DOHH2 (cell line): ENCODE measurements around the gene PRKN.
"Not testable (repeated sequence)": the region's sequence is repeated elsewhere in the genome, so short reads cannot be mapped to it uniquely, and the experiment has no call there.

ENCODE experiments used
- CTCF ChIP-seq: fragments of 200-600 bp; sonication (generic); IDR thresholded peaks from one replicate; pipeline ENCODE4 v1.5.1; 2014; ENCODE audit warnings: antibody characterized with exemption, mild to moderate bottlenecking, low read depth, low read length; ENCODE audit not compliant: poor library complexity, severe bottlenecking
- EZH2phosphoT487 ChIP-seq: fragments of 200-600 bp; sonication (generic); IDR thresholded peaks from 2 replicates; pipeline ENCODE4 v1.6.1; 2017; ENCODE audit warnings: borderline replicate concordance, mild to moderate bottlenecking, antibody characterized with exemption, low read length, moderate library complexity, mixed read lengths

DNA sequence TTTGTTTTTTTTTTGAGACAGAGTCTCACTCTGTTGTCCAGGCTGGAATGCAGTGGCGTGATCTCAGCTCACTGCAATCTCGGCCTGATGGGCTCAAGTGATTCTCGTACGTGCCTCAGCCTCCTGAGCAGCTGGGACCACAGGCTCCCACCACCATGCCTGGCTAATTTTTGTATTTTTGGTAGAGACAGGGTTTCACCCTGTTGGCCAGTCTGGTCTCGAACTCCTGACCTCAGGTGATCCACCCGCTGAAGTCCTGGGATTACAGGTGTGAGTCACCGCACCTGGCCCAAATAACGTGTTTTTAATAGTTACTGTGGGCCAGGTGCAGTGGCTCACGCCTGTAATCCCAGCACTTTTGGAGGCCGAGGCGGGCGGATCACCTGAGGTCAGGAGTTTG, 876.1 kb downstream of the PRKN start:
- not testable (repeated sequence) for TF ChIP-seq CTCF, EZH2phosphoT487
